Neural cell (in vitro differentiated cells): ENCODE data around the gene TTK.

ENCODE experiments used
- CTCF ChIP-seq: fragments of 450-650 bp; IDR thresholded peaks from 2 replicates; pipeline ENCODE4 v1.5.1; 2014; ENCODE audit warnings: antibody characterized with exemption, mild to moderate bottlenecking, moderate library complexity; ENCODE audit not compliant: poor library complexity, severe bottlenecking
- EP300 ChIP-seq: fragments of 450-650 bp; conservative IDR thresholded peaks from 2 replicates; pipeline ENCODE4 v1.6.1; 2014; ENCODE audit warnings: antibody characterized with exemption, mild to moderate bottlenecking, moderate library complexity; ENCODE audit not compliant: poor library complexity, severe bottlenecking
- EZH2 ChIP-seq: fragments of 200-600, 300-800 bp; shearing (Covaris generic), sonication (generic); IDR thresholded peaks from 2 replicates; pipeline ENCODE4 v1.6.1; 2014; ENCODE audit warnings: antibody characterized with exemption, low read length, borderline replicate concordance, mild to moderate bottlenecking; ENCODE audit not compliant: insufficient read depth, poor library complexity, severe bottlenecking
- POLR2AphosphoS5 ChIP-seq: IDR thresholded peaks from 2 replicates; pipeline ENCODE4 v1.6.1; 2012
- RAD21 ChIP-seq: fragments of 450-650 bp; conservative IDR thresholded peaks from 2 replicates; pipeline ENCODE4 v1.6.1; 2014; ENCODE audit warnings: antibody characterized with exemption, mild to moderate bottlenecking, moderate library complexity
- REST ChIP-seq: IDR thresholded peaks from 2 replicates; pipeline ENCODE4 v1.6.1; 2012; ENCODE audit warnings: borderline replicate concordance
- TAF1 ChIP-seq: IDR thresholded peaks from 2 replicates; pipeline ENCODE4 v1.6.1; 2012; ENCODE audit warnings: low read depth

GRCh38 chr6:80028589-80028988 is 24.1 kb downstream of the TTK start:
- TF ChIP-seq CTCF (no peak), POLR2AphosphoS5 (no peak), RAD21 (no peak), REST (no peak), TAF1 (no peak), EP300 (no peak), EZH2 (no peak)
